ENCODE measurements around the gene CD300H. TPM values are rescaled to one million over a fixed set of nuclear protein-coding genes. Genes with fewer than 3 reads are reported as not detected.

The CD300H gene
- polyA plus RNA-seq, 1 experiment = not detected

DNA sequence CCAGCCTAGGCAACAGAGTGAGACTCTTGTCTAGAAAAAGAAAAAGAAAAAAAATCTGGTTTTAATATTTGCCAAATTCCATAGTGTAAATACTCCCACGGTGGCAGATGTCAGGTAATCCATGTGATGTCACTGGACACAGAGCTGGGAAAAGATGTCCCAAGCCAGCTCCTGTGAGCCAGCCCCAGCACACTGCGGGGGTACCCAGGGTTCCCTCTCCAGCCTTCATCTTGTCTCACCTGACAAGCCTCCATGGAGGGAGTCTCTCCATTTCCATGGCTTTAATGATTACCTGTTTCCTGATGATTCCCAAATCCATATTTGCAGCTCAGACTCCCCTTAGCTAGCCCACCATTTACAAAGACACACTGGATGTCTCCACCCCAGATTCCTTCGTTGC lies 40.6 kb downstream of the CD300H start:
- Histone ChIP-seq H3K27me3 (ENCODE audit: control insufficient read depth, insufficient read depth, low read length) (no peaks in the 10 kb centered on the region), H3K4me3 (ENCODE audit: low read depth, low read length) (no peak overlapping the region), H3K9me3 (ENCODE audit: control insufficient read depth, insufficient read depth, low read length) (peaks cover 32% of the 10 kb centered on the region), H3K27ac (ENCODE audit: low read depth, low read length) (no peak overlapping the region)
- no peak for DNase-seq (ENCODE audit: low read depth, low spot score)
- ChIA-PET POLR2A (no interaction called here), CTCF (no interaction called here)
- TF ChIP-seq, protein P1, sequence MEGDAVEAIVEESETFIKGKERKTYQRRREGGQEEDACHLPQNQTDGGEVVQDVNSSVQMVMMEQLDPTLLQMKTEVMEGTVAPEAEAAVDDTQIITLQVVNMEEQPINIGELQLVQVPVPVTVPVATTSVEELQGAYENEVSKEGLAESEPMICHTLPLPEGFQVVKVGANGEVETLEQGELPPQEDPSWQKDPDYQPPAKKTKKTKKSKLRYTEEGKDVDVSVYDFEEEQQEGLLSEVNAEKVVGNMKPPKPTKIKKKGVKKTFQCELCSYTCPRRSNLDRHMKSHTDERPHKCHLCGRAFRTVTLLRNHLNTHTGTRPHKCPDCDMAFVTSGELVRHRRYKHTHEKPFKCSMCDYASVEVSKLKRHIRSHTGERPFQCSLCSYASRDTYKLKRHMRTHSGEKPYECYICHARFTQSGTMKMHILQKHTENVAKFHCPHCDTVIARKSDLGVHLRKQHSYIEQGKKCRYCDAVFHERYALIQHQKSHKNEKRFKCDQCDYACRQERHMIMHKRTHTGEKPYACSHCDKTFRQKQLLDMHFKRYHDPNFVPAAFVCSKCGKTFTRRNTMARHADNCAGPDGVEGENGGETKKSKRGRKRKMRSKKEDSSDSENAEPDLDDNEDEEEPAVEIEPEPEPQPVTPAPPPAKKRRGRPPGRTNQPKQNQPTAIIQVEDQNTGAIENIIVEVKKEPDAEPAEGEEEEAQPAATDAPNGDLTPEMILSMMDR (IDR thresholded peaks at IDR 0.05; ENCODE audit: low read depth, low read length) = no peak

GRCh38 chr17:74525781-74526288 lies 41.5 kb downstream of the CD300H start:
- TF ChIP-seq, protein P1 (IDR thresholded peaks at IDR 0.05; ENCODE audit: low read depth, low read length) = no peak
- ChIA-PET CTCF (no interaction called here), POLR2A (no interaction called here)
- H3K27me3 ChIP-seq (ENCODE audit: control insufficient read depth, insufficient read depth, low read length) = no peaks in the 10 kb centered on the region
- H3K4me3 ChIP-seq (ENCODE audit: low read depth, low read length) = no peak overlapping the region
- H3K9me3 ChIP-seq (ENCODE audit: control insufficient read depth, insufficient read depth, low read length) = peaks cover 37% of the 10 kb centered on the region
- H3K27ac ChIP-seq (ENCODE audit: low read depth, low read length) = no peak overlapping the region
- DNase-seq (ENCODE audit: low read depth, low spot score) = no peak

GRCh38 chr17:74525465-74525725 lies 41.9 kb downstream of the CD300H start:
- Histone ChIP-seq H3K27ac (ENCODE audit: low read depth, low read length) (no peak overlapping the region), H3K9me3 (ENCODE audit: control insufficient read depth, insufficient read depth, low read length) (peaks cover 38% of the 10 kb centered on the region), H3K4me3 (ENCODE audit: low read depth, low read length) (no peak overlapping the region), H3K27me3 (ENCODE audit: control insufficient read depth, insufficient read depth, low read length) (no peaks in the 10 kb centered on the region)
- no peak for DNase-seq (ENCODE audit: low read depth, low spot score)
- CTCF ChIA-PET = no interaction called here
- TF ChIP-seq, protein P1 (IDR thresholded peaks at IDR 0.05; ENCODE audit: low read depth, low read length) = no peak
- POLR2A ChIA-PET = no interaction called here

- no peak for DNase-seq (ENCODE audit: low read depth, low spot score)
- CTCF ChIA-PET = no interaction called here
- no peak overlapping the region for H3K27ac ChIP-seq (ENCODE audit: low read depth, low read length)
Measured at GRCh38 chr17:74524653-74525464, 42.5 kb downstream of the CD300H start.

GRCh38 chr17:74523308-74523707 lies 44.0 kb downstream of the CD300H start:
- Histone ChIP-seq H3K27me3 (ENCODE audit: control insufficient read depth, insufficient read depth, low read length) (no peaks in the 10 kb centered on the region), H3K9me3 (ENCODE audit: control insufficient read depth, insufficient read depth, low read length) (peaks cover 30% of the 10 kb centered on the region), H3K27ac (ENCODE audit: low read depth, low read length) (no peak overlapping the region), H3K4me3 (ENCODE audit: low read depth, low read length) (no peak overlapping the region)
- ChIA-PET CTCF (no interaction called here), POLR2A (no interaction called here)
- DNase-seq (ENCODE audit: low read depth, low spot score) = no peak
- TF ChIP-seq, protein P1 (IDR thresholded peaks at IDR 0.05; ENCODE audit: low read depth, low read length) = no peak

More at GRCh38 chr17:74524653-74525464, 42.5 kb downstream of the CD300H start:
- Histone ChIP-seq H3K27me3 (ENCODE audit: control insufficient read depth, insufficient read depth, low read length) (no peaks in the 10 kb centered on the region), H3K4me3 (ENCODE audit: low read depth, low read length) (no peak overlapping the region), H3K9me3 (ENCODE audit: control insufficient read depth, insufficient read depth, low read length) (peaks cover 38% of the 10 kb centered on the region)
- TF ChIP-seq, protein P1 (IDR thresholded peaks at IDR 0.05; ENCODE audit: low read depth, low read length) = no peak
- POLR2A ChIA-PET = no interaction called here
